22Rv1 (cell line): ENCODE results near the gene C5AR2.

ENCODE experiments used
- CTCF ChIP-seq: fragments of 450-650 bp; IDR thresholded peaks from 2 replicates; pipeline ENCODE4 v1.5.1; 2017; ENCODE audit warnings: mild to moderate bottlenecking
- ZFX ChIP-seq: fragments of 450-650 bp; IDR thresholded peaks from 2 replicates; pipeline ENCODE4 v1.6.1; 2017; ENCODE audit warnings: antibody characterized with exemption, borderline replicate concordance

- TF ChIP-seq CTCF = no peak
- no peak for TF ChIP-seq ZFX
Observed at GRCh38 chr19:47376589-47377144, 44.7 kb downstream of the C5AR2 start.
